HEK293T (cell line): ENCODE measurements around the gene OVOL3.
"Not testable (repeated sequence)": the region's sequence is repeated elsewhere in the genome, so short reads cannot be mapped to it uniquely, and the experiment has no call there.

Source experiments
- CTCF ChIA-PET: fragments of 350-600 bp; formaldehyde crosslinking; extraction: SDS; loops from one replicate; lab custom pipeline; 2021; ENCODE audit warnings: antibody characterized with exemption, inconsistent platforms; lab: Yijun Ruan, JAX
- POLR2A ChIA-PET: fragments of 350-600 bp; formaldehyde crosslinking; extraction: SDS; loops from one replicate; lab custom pipeline; 2020; ENCODE audit warnings: antibody characterized with exemption, inconsistent platforms; lab: Yijun Ruan, JAX
- DNase-seq: peaks from one replicate; pipeline ENCODE4 v3.0.0; 2012; ENCODE audit warnings: mixed read lengths; ENCODE audit errors: extremely low spot score
- ARNT ChIP-seq: fragments of 450-650 bp; IDR thresholded peaks from 2 replicates; pipeline ENCODE4 v1.6.1; 2017; ENCODE audit warnings: mild to moderate bottlenecking
- BHLHE40 ChIP-seq: fragments of 450-650 bp; IDR thresholded peaks from 2 replicates; pipeline ENCODE4 v1.6.1; 2016; ENCODE audit warnings: mild to moderate bottlenecking, moderate library complexity, borderline replicate concordance
- CTBP1 ChIP-seq: fragments of 450-650 bp; IDR thresholded peaks from 2 replicates; pipeline ENCODE4 v1.6.1; 2016; ENCODE audit warnings: borderline replicate concordance
- ELF4 ChIP-seq: fragments of 450-650 bp; IDR thresholded peaks from 2 replicates; pipeline ENCODE4 v1.6.1; 2017; ENCODE audit warnings: antibody characterized with exemption
- FOXA1 ChIP-seq: fragments of 450-650 bp; IDR thresholded peaks from 2 replicates; pipeline ENCODE4 v1.6.1; 2016; ENCODE audit warnings: mild to moderate bottlenecking
- FOXK2 ChIP-seq: fragments of 450-650 bp; IDR thresholded peaks from 2 replicates; pipeline ENCODE4 v1.6.1; 2016; ENCODE audit warnings: mild to moderate bottlenecking
- FOXM1 ChIP-seq: fragments of 450-650 bp; IDR thresholded peaks from 2 replicates; pipeline ENCODE4 v1.6.1; 2017; ENCODE audit warnings: mild to moderate bottlenecking, borderline replicate concordance
- HDGF ChIP-seq: fragments of 450-650 bp; IDR thresholded peaks from 2 replicates; pipeline ENCODE4 v1.6.1; 2017; ENCODE audit warnings: antibody characterized with exemption, borderline replicate concordance
- L3MBTL2 ChIP-seq: fragments of 450-650 bp; conservative IDR thresholded peaks from 2 replicates; pipeline ENCODE4 v1.6.1; 2016; ENCODE audit warnings: mild to moderate bottlenecking
- LEF1 ChIP-seq: fragments of 450-650 bp; IDR thresholded peaks from 2 replicates; pipeline ENCODE4 v1.6.1; 2017; ENCODE audit warnings: mild to moderate bottlenecking, borderline replicate concordance
- NFRKB ChIP-seq: fragments of 450-650 bp; IDR thresholded peaks from 2 replicates; pipeline ENCODE4 v1.6.1; 2016; ENCODE audit warnings: mild to moderate bottlenecking, moderate library complexity
- PKNOX1 ChIP-seq: fragments of 450-650 bp; IDR thresholded peaks from 2 replicates; pipeline ENCODE4 v1.6.1; 2016
- SP1 ChIP-seq: fragments of 450-650 bp; IDR thresholded peaks from 2 replicates; pipeline ENCODE4 v1.6.1; 2017
- SUZ12 ChIP-seq: fragments of 450-650 bp; IDR thresholded peaks from 2 replicates; pipeline ENCODE4 v1.6.1; 2016; ENCODE audit warnings: mild to moderate bottlenecking
- TARDBP ChIP-seq: fragments of 450-650 bp; IDR thresholded peaks from 2 replicates; pipeline ENCODE4 v1.6.1; 2016
- ZNF384 ChIP-seq: fragments of 450-650 bp; IDR thresholded peaks from 2 replicates; pipeline ENCODE4 v1.6.1; 2016

Gene OVOL3

DNA sequence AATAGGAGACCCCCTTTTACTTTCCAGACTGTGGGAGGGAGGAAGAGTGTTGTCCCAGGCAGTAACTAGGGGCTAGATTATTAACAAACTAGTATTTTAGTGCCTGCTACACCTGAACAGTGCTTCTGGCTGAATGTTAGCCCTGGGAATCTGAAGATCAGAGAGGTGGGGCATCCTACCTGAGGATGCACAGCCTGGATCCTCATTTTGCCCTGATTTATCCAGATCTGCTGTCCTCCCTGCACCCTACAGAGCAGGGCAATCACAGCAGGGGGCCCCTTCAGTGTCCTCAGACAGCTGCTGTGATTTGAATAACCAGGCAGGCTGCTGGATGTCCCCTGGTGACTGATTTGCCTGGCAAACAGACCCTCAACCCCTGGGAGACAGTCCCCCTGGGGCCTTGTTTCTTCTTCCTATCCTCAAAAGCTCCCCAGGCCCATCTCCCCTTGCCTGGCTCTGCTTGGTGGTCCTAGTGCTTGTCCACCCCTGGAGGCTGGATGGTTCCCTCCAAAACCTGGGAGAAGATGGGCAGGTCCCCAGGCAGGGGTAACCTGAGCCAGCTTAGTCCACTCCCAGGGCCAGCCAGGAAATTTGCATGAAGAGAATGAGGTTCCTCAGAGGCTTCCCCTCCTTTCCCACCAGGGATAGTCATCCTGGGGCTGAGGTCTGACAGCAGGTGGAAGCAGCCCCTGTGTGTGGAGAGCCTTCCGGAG lies at the start of gene OVOL3:
Gene OVOL3, plus strand, starts transcription at position 657 of the 713 bp plus-strand sequence. CDS start 60 bp downstream, outside the sequence.
- no peak for DNase-seq
- ChIA-PET POLR2A (no interaction called here), CTCF (no interaction called here)
- TF ChIP-seq FOXA1: no peak
- TF ChIP-seq BHLHE40: no peak
- no peak for TF ChIP-seq NFRKB
- no peak for TF ChIP-seq ARNT
- TF ChIP-seq FOXM1: no peak
- no peak for TF ChIP-seq TARDBP
- no peak for TF ChIP-seq HDGF
- no peak for TF ChIP-seq FOXK2
- TF ChIP-seq L3MBTL2: no peak
- no peak for TF ChIP-seq SUZ12
- TF ChIP-seq CTBP1: no peak
- no peak for TF ChIP-seq SP1

DNA sequence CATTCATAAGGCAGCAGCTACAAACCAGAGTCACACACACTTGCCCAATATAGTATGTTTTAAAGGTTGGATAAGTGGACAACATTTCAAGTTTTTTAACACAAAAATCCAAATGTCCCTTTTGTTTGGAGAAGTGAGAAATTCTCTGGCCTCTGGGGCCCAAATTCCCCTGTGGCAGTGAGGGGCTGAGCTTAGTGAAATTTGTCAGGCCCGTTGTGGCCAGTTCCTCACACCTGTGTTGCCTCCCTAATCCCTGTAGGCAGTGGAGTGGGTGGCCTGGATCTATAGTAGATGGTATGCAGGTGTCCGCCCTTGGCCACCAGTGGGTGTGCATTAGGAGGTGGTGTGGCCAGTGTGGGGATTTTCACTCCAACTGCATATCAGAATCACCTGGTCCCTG lies 49.6 kb upstream of the OVOL3 start:
- DNase-seq: no peak
- CTCF ChIA-PET: no interaction called here
- POLR2A ChIA-PET: interaction anchor here (1.5 kb wide), 1 partner anchor 53 kb away, joined by 5 read pairs; the partner anchor contains the start of gene POLR2I

DNA sequence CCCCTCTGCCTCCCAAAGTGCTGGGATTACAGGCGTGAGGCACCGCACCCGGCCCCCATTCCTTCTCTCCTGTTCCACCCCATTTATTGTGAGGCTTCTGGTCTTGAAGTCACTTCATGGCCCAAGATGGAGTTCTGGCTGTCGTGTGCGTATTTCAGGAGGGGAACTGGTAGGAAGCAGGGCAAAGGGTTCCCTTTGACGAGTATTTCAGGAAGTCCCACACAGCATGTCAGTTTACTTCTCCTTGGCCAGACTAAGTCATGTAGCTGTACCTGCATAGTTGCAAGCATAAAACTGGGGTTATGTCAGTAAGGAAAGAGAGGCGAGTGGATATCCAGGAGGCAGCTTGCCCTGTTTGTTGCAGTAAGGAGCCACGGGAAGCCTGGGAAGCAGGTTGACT lies 46.1 kb upstream of the OVOL3 start:
- CTCF ChIA-PET: no interaction called here
- TF ChIP-seq BHLHE40 (no peak), PKNOX1 (no peak), LEF1 (no peak), FOXK2 (no peak), HDGF (no peak), ARNT (no peak), ELF4 (no peak), TARDBP (no peak), SUZ12 (no peak), FOXM1 (no peak), NFRKB (no peak), CTBP1 (no peak), L3MBTL2 (no peak), SP1 (no peak), ZNF384 (no peak), FOXA1 (no peak)
- no peak for DNase-seq
- POLR2A ChIA-PET: no interaction called here

More for the DNA sequence above, 49.6 kb upstream of the OVOL3 start:
- no peak for TF ChIP-seq FOXA1
- TF ChIP-seq LEF1: no peak
- TF ChIP-seq BHLHE40: no peak
- no peak for TF ChIP-seq CTBP1
- TF ChIP-seq SUZ12: no peak
- no peak for TF ChIP-seq HDGF
- TF ChIP-seq FOXK2: no peak
- TF ChIP-seq ARNT: no peak
- TF ChIP-seq NFRKB: no peak
- TF ChIP-seq PKNOX1: no peak
- TF ChIP-seq L3MBTL2: no peak
- no peak for TF ChIP-seq ZNF384
- TF ChIP-seq SP1: no peak

- CTCF ChIA-PET: no interaction called here
- POLR2A ChIA-PET: no interaction called here
- no peak for DNase-seq
- no peak for TF ChIP-seq CTBP1
- no peak for TF ChIP-seq ELF4
- TF ChIP-seq ZNF384: no peak
- TF ChIP-seq NFRKB: no peak
- no peak for TF ChIP-seq BHLHE40
- TF ChIP-seq PKNOX1: no peak
- no peak for TF ChIP-seq HDGF
- TF ChIP-seq SUZ12: no peak
- no peak for TF ChIP-seq FOXK2
- TF ChIP-seq LEF1: no peak
- TF ChIP-seq TARDBP: no peak
- no peak for TF ChIP-seq L3MBTL2
- no peak for TF ChIP-seq FOXM1
- TF ChIP-seq FOXA1: no peak
- TF ChIP-seq SP1: no peak
- no peak for TF ChIP-seq ARNT
Observed at GRCh38 chr19:36067681-36068080, 43.3 kb upstream of the OVOL3 start.

DNA sequence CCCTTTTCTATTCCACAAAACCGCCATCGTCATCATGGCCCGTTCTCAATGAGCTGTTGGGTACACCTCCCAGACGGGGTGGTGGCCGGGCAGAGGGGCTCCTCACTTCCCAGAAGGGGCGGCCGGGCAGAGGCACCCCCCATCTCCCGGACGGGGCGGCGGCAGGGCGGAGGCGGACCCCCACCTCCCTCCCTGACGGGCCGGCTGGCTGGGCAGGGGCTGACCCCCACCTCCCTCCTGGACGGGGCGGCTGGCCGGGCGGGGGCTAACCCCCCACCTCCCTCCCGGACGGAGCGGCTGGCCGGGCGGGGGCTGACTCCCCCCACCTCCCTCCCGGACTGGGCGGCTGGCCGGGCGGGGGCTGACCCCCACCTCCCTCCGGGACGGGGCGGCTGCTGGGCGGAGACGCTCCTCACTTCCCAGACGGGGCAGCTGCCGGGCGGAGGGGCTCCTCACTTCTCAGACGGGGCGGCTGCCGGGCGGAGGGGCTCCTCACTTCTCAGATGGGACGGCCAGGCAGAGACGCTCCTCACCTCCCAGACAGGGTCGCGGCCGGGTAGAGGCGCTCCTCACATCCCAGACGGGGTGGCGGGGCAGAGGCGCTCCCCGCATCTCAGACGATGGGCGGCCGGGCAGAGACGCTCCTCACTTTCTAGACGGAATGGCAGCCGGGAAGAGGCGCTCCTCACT lies 42.0 kb upstream of the OVOL3 start:
- POLR2A ChIA-PET, DNase-seq, CTCF ChIA-PET: not testable (repeated sequence)

DNA sequence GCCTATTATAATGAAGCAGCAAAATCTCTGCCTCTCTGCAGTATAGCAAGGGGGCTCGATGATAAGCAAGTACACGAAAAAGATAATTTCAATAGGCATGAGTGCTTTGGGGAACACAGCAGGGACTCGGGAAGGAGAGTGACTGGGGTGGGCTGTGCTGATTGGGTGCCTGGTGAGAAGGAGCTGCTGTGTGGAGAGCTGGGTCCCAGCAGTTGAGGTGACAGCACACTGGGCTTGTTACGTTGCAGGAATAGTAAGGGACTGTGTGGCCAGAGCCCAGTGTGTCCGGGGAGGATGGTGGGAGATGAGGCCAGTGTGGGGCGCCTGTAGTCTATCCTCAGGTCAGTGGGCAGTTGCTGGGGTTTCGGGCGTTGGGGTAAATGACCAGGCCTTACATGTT lies 38.9 kb upstream of the OVOL3 start:
- no peak for DNase-seq
- ChIA-PET CTCF (no interaction called here), POLR2A (no interaction called here)
- TF ChIP-seq HDGF (no peak), CTBP1 (no peak), SUZ12 (no peak), NFRKB (no peak), FOXK2 (no peak), PKNOX1 (no peak), ZNF384 (no peak), FOXA1 (no peak), BHLHE40 (no peak), ELF4 (no peak), TARDBP (no peak), SP1 (no peak), FOXM1 (no peak), L3MBTL2 (no peak)
